Type B pancreatic cell (in vitro differentiated cells): ENCODE data around the gene SOCS7. TPM values are rescaled to one million over a fixed set of nuclear protein-coding genes. Genes with fewer than 3 reads are reported as not detected.

Source experiments
- DNase-seq: peaks from one replicate; pipeline ENCODE4 v3.0.0; 2021; ENCODE audit warnings: mixed read lengths; ENCODE audit not compliant: unreplicated experiment; ENCODE audit errors: extremely low spot score
- H3K27ac Mint-ChIP-seq: 2 replicates; pipeline ENCODE4 v1.8.0; 2021; ENCODE audit warnings: mild to moderate bottlenecking, mixed read lengths
- H3K27me3 Mint-ChIP-seq: 2 replicates; pipeline ENCODE4 v1.8.0; 2021; ENCODE audit warnings: mixed read lengths
- H3K36me3 Mint-ChIP-seq: 2 replicates; pipeline ENCODE4 v1.8.0; 2021; ENCODE audit warnings: mixed read lengths
- H3K4me1 Mint-ChIP-seq: one replicate; pipeline ENCODE4 v1.8.0; 2021; ENCODE audit warnings: mixed read lengths; ENCODE audit not compliant: unreplicated experiment
- H3K4me3 Mint-ChIP-seq: 2 replicates; pipeline ENCODE4 v1.8.0; 2021; ENCODE audit warnings: mild to moderate bottlenecking, mixed read lengths
- H3K9me3 Mint-ChIP-seq: 2 replicates; pipeline ENCODE4 v1.8.0; 2021; ENCODE audit warnings: mixed read lengths
- CTCF ChIP-seq: fragments of 200-600 bp; sonication (generic); conservative IDR thresholded peaks from 2 replicates; pipeline ENCODE4 v1.5.0; 2021; ENCODE audit warnings: antibody characterized with exemption, mild to moderate bottlenecking
- total RNA-seq: library from RNA; stranded (reverse); gene quantifications from 2 replicates; pipeline ENCODE4 v1.2.1, GENCODE V29; 2021; ENCODE audit warnings: low replicate concordance

Gene SOCS7
- total RNA-seq, 1 donor from 2014 or later, result 25.8 TPM

- Mint-ChIP-seq H3K36me3 (no peaks in the 10 kb centered on the region), H3K27ac (no peak within 1 kb of the TSS), H3K27me3 (peaks cover 8% of the 10 kb centered on the region), H3K9me3 (no peaks in the 10 kb centered on the region), H3K4me3 (no peak within 1 kb of the TSS), H3K4me1 (peaks cover 6% of the 10 kb centered on the region)
- no peak for DNase-seq
- TF ChIP-seq CTCF, result no peak
These were observed 7.8 kb upstream of the SOCS7 start, which contains the start of gene GPR179 for GRCh38 chr17:38343608-38344419. Gene GPR179, minus strand, starts transcription at chr17:38343956. Its CDS starts 167 bp downstream, at chr17:38343789.

- no peaks in the 10 kb centered on the region for H3K36me3 Mint-ChIP-seq
- peaks cover 8% of the 10 kb centered on the region for H3K27me3 Mint-ChIP-seq
- no peak overlapping the region for H3K27ac Mint-ChIP-seq
- no peak overlapping the region for H3K4me3 Mint-ChIP-seq
- no peak for DNase-seq
- peaks cover 10% of the 10 kb centered on the region for H3K4me1 Mint-ChIP-seq
- H3K9me3 Mint-ChIP-seq, result no peaks in the 10 kb centered on the region
- TF ChIP-seq CTCF, result no peak
These were observed 7.3 kb upstream of the SOCS7 start for GRCh38 chr17:38344420-38344745.

GRCh38 chr17:38345743-38346142 lies 5.9 kb upstream of the SOCS7 start:
- H3K36me3 Mint-ChIP-seq, result no peaks in the 10 kb centered on the region
- H3K27ac Mint-ChIP-seq, result no peak overlapping the region
- TF ChIP-seq CTCF, result no peak
- peaks cover 4% of the 10 kb centered on the region for H3K27me3 Mint-ChIP-seq
- no peak for DNase-seq
- no peaks in the 10 kb centered on the region for H3K9me3 Mint-ChIP-seq
- no peak overlapping the region for H3K4me3 Mint-ChIP-seq
- H3K4me1 Mint-ChIP-seq, result peaks cover 10% of the 10 kb centered on the region

- peak; percentile 95 for TF ChIP-seq CTCF
- H3K4me3 Mint-ChIP-seq, result peak overlapping the region; percentile 90
- peaks cover 13% of the 10 kb centered on the region for H3K4me1 Mint-ChIP-seq
- peak; percentile 87 for DNase-seq
- H3K27me3 Mint-ChIP-seq, result no peaks in the 10 kb centered on the region
- H3K36me3 Mint-ChIP-seq, result no peaks in the 10 kb centered on the region
- no peaks in the 10 kb centered on the region for H3K9me3 Mint-ChIP-seq
- peak overlapping the region; percentile 94 for H3K27ac Mint-ChIP-seq
These were observed 2.4 kb upstream of the SOCS7 start for GRCh38 chr17:38349097-38349730.

- peaks cover 21% of the 10 kb centered on the region for H3K4me1 Mint-ChIP-seq
- no peaks in the 10 kb centered on the region for H3K9me3 Mint-ChIP-seq
- H3K4me3 Mint-ChIP-seq, result peak overlapping the region; percentile 90
- no peaks in the 10 kb centered on the region for H3K27me3 Mint-ChIP-seq
- peaks cover 4% of the 10 kb centered on the region for H3K36me3 Mint-ChIP-seq
- H3K27ac Mint-ChIP-seq, result peak overlapping the region; percentile 94
- no peak for DNase-seq
- no peak for TF ChIP-seq CTCF
These were observed 1.6 kb upstream of the SOCS7 start for GRCh38 chr17:38350035-38350434.
